ENCODE results near the gene HSD17B13.

GRCh38 chr4:87370068-87370467, 47.4 kb upstream of the HSD17B13 start:
- TF ChIP-seq ATF3 (CRISPR knock-in tag; conservative IDR thresholded peaks at IDR 0.05) (no peak), CTCF (IDR thresholded peaks at IDR 0.05) (no peak), GRHL2 (CRISPR knock-in tag; IDR thresholded peaks at IDR 0.05; ENCODE audit: insufficient replicate concordance, severe bottlenecking) (no peak), ZNF121 (CRISPR knock-in tag; IDR thresholded peaks at IDR 0.05) (no peak), SMAD4 (CRISPR knock-in tag; IDR thresholded peaks at IDR 0.05) (no peak), NFE2L1 (CRISPR knock-in tag; IDR thresholded peaks at IDR 0.05) (no peak), TEAD1 (CRISPR knock-in tag; IDR thresholded peaks at IDR 0.05) (no peak), NR1H2 (CRISPR knock-in tag; IDR thresholded peaks at IDR 0.05) (no peak), ZNF512 (CRISPR knock-in tag; IDR thresholded peaks at IDR 0.05; ENCODE audit: borderline replicate concordance) (no peak), JUN (CRISPR knock-in tag; IDR thresholded peaks at IDR 0.05) (no peak)

Measured in WTC11 (cell line).